Brain microvascular endothelial cell (primary cell): ENCODE results near the gene MEAK7.

ENCODE experiments used
- DNase-seq: peaks from one replicate; pipeline ENCODE4 v3.0.0-alpha.2; 2020
- H3K27ac ChIP-seq: fragments of 250-450 bp; sonication (Bioruptor Pico); 2 replicates; pipeline ENCODE4 v1.5.1; 2020; ENCODE audit warnings: mild to moderate bottlenecking, moderate library complexity
- H3K27me3 ChIP-seq: fragments of 250-450 bp; sonication (Bioruptor Pico); replicated peaks from 2 replicates; pipeline ENCODE4 v1.5.1; 2020; ENCODE audit warnings: mild to moderate bottlenecking
- H3K36me3 ChIP-seq: fragments of 250-450 bp; sonication (Bioruptor Pico); replicated peaks from 2 replicates; pipeline ENCODE4 v1.5.1; 2020; ENCODE audit warnings: mild to moderate bottlenecking
- H3K4me3 ChIP-seq: 2 replicates; pipeline ENCODE4 v1.5.1; 2011; ENCODE audit warnings: low read depth, mild to moderate bottlenecking, control low read depth, low read length, moderate library complexity
- in situ Hi-C: cut with HindIII; loops from 2 replicates; pipeline ENCODE4 v1.10.0; 2017; ENCODE audit warnings: low sequenced_read_pairs, low pct_ligation_motif_present
- TF ChIP-seq, protein P1 (sequence below): IDR thresholded peaks from 2 replicates; pipeline ENCODE4 v1.5.1; 2011; ENCODE audit warnings: low read depth, mild to moderate bottlenecking, moderate library complexity, low read length, control low read depth, inconsistent platforms; ENCODE audit errors: missing control alignments

MEAK7 gene

GRCh38 chr16:84548508-84548907 lies 44.0 kb upstream of the MEAK7 start:
- no peak overlapping the region for H3K27ac ChIP-seq
- in situ Hi-C loops = no loop called here
- no peak overlapping the region for H3K4me3 ChIP-seq
- no peaks in the 10 kb centered on the region for H3K36me3 ChIP-seq
- TF ChIP-seq, protein P1, sequence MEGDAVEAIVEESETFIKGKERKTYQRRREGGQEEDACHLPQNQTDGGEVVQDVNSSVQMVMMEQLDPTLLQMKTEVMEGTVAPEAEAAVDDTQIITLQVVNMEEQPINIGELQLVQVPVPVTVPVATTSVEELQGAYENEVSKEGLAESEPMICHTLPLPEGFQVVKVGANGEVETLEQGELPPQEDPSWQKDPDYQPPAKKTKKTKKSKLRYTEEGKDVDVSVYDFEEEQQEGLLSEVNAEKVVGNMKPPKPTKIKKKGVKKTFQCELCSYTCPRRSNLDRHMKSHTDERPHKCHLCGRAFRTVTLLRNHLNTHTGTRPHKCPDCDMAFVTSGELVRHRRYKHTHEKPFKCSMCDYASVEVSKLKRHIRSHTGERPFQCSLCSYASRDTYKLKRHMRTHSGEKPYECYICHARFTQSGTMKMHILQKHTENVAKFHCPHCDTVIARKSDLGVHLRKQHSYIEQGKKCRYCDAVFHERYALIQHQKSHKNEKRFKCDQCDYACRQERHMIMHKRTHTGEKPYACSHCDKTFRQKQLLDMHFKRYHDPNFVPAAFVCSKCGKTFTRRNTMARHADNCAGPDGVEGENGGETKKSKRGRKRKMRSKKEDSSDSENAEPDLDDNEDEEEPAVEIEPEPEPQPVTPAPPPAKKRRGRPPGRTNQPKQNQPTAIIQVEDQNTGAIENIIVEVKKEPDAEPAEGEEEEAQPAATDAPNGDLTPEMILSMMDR = no peak
- DNase-seq = no peak
- no peaks in the 10 kb centered on the region for H3K27me3 ChIP-seq

- H3K27ac ChIP-seq = no peak overlapping the region
- in situ Hi-C loops = no loop called here
- H3K4me3 ChIP-seq = no peak overlapping the region
- TF ChIP-seq, protein P1 = no peak
- no peaks in the 10 kb centered on the region for H3K36me3 ChIP-seq
- no peaks in the 10 kb centered on the region for H3K27me3 ChIP-seq
- no peak for DNase-seq
Observed at GRCh38 chr16:84547546-84548061, 43.1 kb upstream of the MEAK7 start.

DNA sequence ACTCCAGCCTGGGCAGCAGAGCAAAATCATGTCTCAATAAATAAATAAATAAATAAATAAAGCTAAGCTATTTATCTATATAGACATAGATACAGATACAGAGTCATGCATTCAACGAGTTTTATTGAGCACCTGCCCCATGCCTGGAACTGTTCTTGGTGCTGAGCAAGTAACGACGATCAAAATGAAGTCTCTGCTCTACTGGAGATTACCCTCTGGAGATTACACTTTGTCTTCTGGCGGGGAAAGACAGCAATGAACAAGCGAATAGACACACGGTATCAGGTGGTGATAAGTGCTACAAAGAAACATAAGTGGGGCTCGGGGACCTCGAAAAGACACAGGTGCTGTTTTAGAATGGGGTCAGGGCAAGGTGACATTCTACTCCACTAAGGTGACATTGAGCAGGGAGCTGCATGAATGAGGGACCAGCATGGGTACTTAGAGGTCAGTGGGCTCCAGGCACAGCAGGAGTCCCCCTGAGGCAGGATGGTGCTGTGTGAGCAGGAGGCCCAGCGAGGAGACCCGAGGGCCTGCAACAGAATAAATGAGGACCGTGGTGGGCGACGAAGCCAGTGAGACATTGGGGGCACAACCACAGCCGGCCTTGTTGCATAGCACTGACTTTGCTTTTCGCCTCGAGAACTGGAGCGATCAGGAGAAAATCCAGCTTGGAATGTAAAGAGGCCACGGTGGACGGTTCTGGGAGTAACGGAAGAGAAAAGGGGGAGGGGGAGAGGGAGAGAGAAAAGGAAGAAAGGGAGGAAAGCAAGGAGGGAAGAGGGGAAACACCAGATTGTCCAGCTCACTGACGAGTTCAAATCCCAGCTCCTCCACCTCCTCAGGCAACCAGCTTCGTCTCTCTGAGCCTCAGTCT lies 42.4 kb upstream of the MEAK7 start:
- H3K4me3 ChIP-seq = no peak overlapping the region
- no peak overlapping the region for H3K27ac ChIP-seq
- no peak for DNase-seq
- no peaks in the 10 kb centered on the region for H3K36me3 ChIP-seq
- in situ Hi-C loops = no loop called here
- H3K27me3 ChIP-seq = no peaks in the 10 kb centered on the region
- TF ChIP-seq, protein P1 = no peak

DNA sequence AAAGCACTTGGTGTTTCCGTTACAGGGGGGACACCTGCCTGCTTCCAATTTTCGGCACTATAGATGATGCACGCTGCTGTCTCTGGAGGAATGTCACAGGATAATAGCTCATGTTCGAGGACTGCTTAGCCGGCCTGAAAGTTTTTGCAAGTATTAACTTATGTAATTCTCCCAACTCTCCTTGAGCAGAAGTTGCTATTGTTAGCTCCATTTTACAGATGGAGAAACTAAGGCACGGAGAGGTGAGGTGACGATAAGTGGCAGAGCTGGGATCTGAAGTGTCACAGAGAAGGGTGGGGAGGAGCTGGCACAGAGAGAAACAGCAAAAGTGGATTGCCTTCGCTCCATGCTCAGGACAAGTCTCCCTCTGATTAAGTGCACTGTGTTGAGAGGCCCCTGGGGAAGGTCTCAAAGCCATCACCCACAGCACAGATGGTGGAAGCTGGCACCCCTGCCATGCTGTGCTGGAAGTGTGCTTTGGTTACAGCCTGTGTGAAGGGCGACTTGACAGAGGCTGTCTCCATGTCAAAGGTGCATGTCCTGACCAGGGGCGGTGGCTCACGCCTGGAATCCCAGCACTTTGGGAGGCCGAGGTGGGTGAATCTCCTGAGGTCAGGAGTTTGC lies 40.8 kb upstream of the MEAK7 start:
- H3K36me3 ChIP-seq = no peaks in the 10 kb centered on the region
- H3K4me3 ChIP-seq = no peak overlapping the region
- no peaks in the 10 kb centered on the region for H3K27me3 ChIP-seq
- TF ChIP-seq, protein P1 = no peak
- in situ Hi-C loops = no loop called here
- no peak overlapping the region for H3K27ac ChIP-seq
- no peak for DNase-seq

GRCh38 chr16:84544031-84544773 lies 39.7 kb upstream of the MEAK7 start:
- in situ Hi-C loops = no loop called here
- H3K36me3 ChIP-seq = no peaks in the 10 kb centered on the region
- DNase-seq = no peak
- H3K27ac ChIP-seq = no peak overlapping the region
- TF ChIP-seq, protein P1 = no peak
- H3K4me3 ChIP-seq = no peak overlapping the region
- no peaks in the 10 kb centered on the region for H3K27me3 ChIP-seq
